Neural cell (in vitro differentiated cells): ENCODE results near the gene ITM2C. TPM values are rescaled to one million over a fixed set of nuclear protein-coding genes. Genes with fewer than 3 reads are reported as not detected.

Experiments
- H2AFZ ChIP-seq: fragments of 200-600, 300-800 bp; sonication (generic), shearing (Covaris generic); 2 replicates; pipeline ENCODE4 v1.6.0; 2014; ENCODE audit warnings: low read depth, mild to moderate bottlenecking, antibody characterized with exemption, low read length, moderate library complexity
- H3F3A ChIP-seq: fragments of 200-600 bp; shearing (Covaris generic); 2 replicates; pipeline ENCODE4 v1.6.1; 2016; ENCODE audit warnings: mild to moderate bottlenecking, moderate library complexity, mixed read lengths, antibody characterized with exemption, low read length; ENCODE audit not compliant: insufficient read depth, poor library complexity, severe bottlenecking
- H3K27ac ChIP-seq: fragments of 200-600, 300-800 bp; sonication (generic), shearing (Covaris generic); 2 replicates; pipeline ENCODE4 v1.5.1; 2014; ENCODE audit warnings: mild to moderate bottlenecking, low read length, moderate library complexity
- H3K27me3 ChIP-seq: fragments of 300-800, 200-600 bp; sonication (generic), shearing (Covaris generic); 2 replicates; pipeline ENCODE4 v1.6.0; 2014; ENCODE audit warnings: mild to moderate bottlenecking, low read depth, low read length, moderate library complexity; ENCODE audit not compliant: insufficient read depth
- H3K36me3 ChIP-seq: fragments of 300-800, 200-600 bp; sonication (generic), shearing (Covaris generic); 2 replicates; pipeline ENCODE4 v1.5.1; 2014; ENCODE audit warnings: mild to moderate bottlenecking, antibody characterized with exemption, low read length, moderate library complexity; ENCODE audit not compliant: insufficient read depth
- H3K4me2 ChIP-seq: fragments of 300-800, 200-600 bp; sonication (generic), shearing (Covaris generic); 2 replicates; pipeline ENCODE4 v1.6.0; 2014; ENCODE audit warnings: mild to moderate bottlenecking, low read length
- H3K4me3 ChIP-seq: fragments of 300-800, 200-600 bp; sonication (generic), shearing (Covaris generic); 2 replicates; pipeline ENCODE4 v1.5.1; 2014; ENCODE audit warnings: mild to moderate bottlenecking, low read length, moderate library complexity
- H3K79me2 ChIP-seq: fragments of 200-600 bp; shearing (Covaris generic); replicated peaks from 2 replicates; pipeline ENCODE4 v1.6.0; 2014; ENCODE audit warnings: mild to moderate bottlenecking, low read length, moderate library complexity; ENCODE audit not compliant: insufficient read depth
- H3K9ac ChIP-seq: fragments of 300-800, 200-600 bp; sonication (generic), shearing (Covaris generic); 2 replicates; pipeline ENCODE4 v1.6.1; 2016; ENCODE audit warnings: mild to moderate bottlenecking, low read length, mixed read lengths
- H3K9me2 ChIP-seq: fragments of 200-600 bp; shearing (Covaris generic); 2 replicates; pipeline ENCODE4 v1.6.1; 2016; ENCODE audit warnings: mild to moderate bottlenecking, low read length, mixed read lengths; ENCODE audit not compliant: insufficient read depth
- H3K9me3 ChIP-seq: fragments of 200-600, 300-800 bp; sonication (generic), shearing (Covaris generic); 2 replicates; pipeline ENCODE4 v1.6.1; 2016; ENCODE audit warnings: mild to moderate bottlenecking, mixed run types, low read length, moderate library complexity, mixed read lengths
- H4K20me1 ChIP-seq: fragments of 200-600 bp; shearing (Covaris generic); 2 replicates; pipeline ENCODE4 v1.6.1; 2016; ENCODE audit warnings: mild to moderate bottlenecking, mixed run types; ENCODE audit not compliant: insufficient read depth
- CTCF ChIP-seq: fragments of 450-650 bp; IDR thresholded peaks from 2 replicates; pipeline ENCODE4 v1.5.1; 2014; ENCODE audit warnings: antibody characterized with exemption, mild to moderate bottlenecking, moderate library complexity; ENCODE audit not compliant: poor library complexity, severe bottlenecking
- EP300 ChIP-seq: fragments of 450-650 bp; conservative IDR thresholded peaks from 2 replicates; pipeline ENCODE4 v1.6.1; 2014; ENCODE audit warnings: antibody characterized with exemption, mild to moderate bottlenecking, moderate library complexity; ENCODE audit not compliant: poor library complexity, severe bottlenecking
- EZH2 ChIP-seq: fragments of 200-600, 300-800 bp; shearing (Covaris generic), sonication (generic); IDR thresholded peaks from 2 replicates; pipeline ENCODE4 v1.6.1; 2014; ENCODE audit warnings: antibody characterized with exemption, low read length, borderline replicate concordance, mild to moderate bottlenecking; ENCODE audit not compliant: insufficient read depth, poor library complexity, severe bottlenecking
- MXI1 ChIP-seq: fragments of 450-650 bp; conservative IDR thresholded peaks from 2 replicates; pipeline ENCODE4 v1.6.1; 2014; ENCODE audit warnings: antibody characterized with exemption, mild to moderate bottlenecking; ENCODE audit not compliant: poor library complexity, severe bottlenecking
- POLR2AphosphoS5 ChIP-seq: IDR thresholded peaks from 2 replicates; pipeline ENCODE4 v1.6.1; 2012
- RAD21 ChIP-seq: fragments of 450-650 bp; conservative IDR thresholded peaks from 2 replicates; pipeline ENCODE4 v1.6.1; 2014; ENCODE audit warnings: antibody characterized with exemption, mild to moderate bottlenecking, moderate library complexity
- REST ChIP-seq: IDR thresholded peaks from 2 replicates; pipeline ENCODE4 v1.6.1; 2012; ENCODE audit warnings: borderline replicate concordance
- SMC3 ChIP-seq: fragments of 450-650 bp; conservative IDR thresholded peaks from 2 replicates; pipeline ENCODE4 v1.6.1; 2014; ENCODE audit warnings: antibody characterized with exemption, mild to moderate bottlenecking, moderate library complexity; ENCODE audit not compliant: poor library complexity
- TAF1 ChIP-seq: IDR thresholded peaks from 2 replicates; pipeline ENCODE4 v1.6.1; 2012; ENCODE audit warnings: low read depth
- polyA plus RNA-seq: library from polyadenylated mRNA; depleted of rRNA; stranded (reverse); fragments of >200 nt; gene quantifications from 2 replicates; pipeline ENCODE4 v1.2.3, GENCODE V29; 2014

The ITM2C gene
- polyA plus RNA-seq, 1 donor from 2014 or later: 186 TPM

GRCh38 chr2:230910546-230911177 is 45.9 kb downstream of the ITM2C start:
- Histone ChIP-seq H3F3A (no peaks in the 10 kb centered on the region), H3K36me3 (no peaks in the 10 kb centered on the region), H4K20me1 (no peaks in the 10 kb centered on the region), H2AFZ (no peak overlapping the region), H3K79me2 (no peaks in the 10 kb centered on the region), H3K9me2 (no peaks in the 10 kb centered on the region), H3K27me3 (no peaks in the 10 kb centered on the region), H3K9me3 (no peaks in the 10 kb centered on the region), H3K4me3 (no peak overlapping the region), H3K9ac (no peak overlapping the region), H3K27ac (no peak overlapping the region), H3K4me2 (no peak overlapping the region)
- no peak for TF ChIP-seq EP300
- TF ChIP-seq RAD21: no peak
- no peak for TF ChIP-seq REST
- no peak for TF ChIP-seq POLR2AphosphoS5
- no peak for TF ChIP-seq CTCF
- no peak for TF ChIP-seq SMC3

- Histone ChIP-seq H3K4me2 (no peak overlapping the region), H3K4me3 (no peak overlapping the region), H3K79me2 (no peaks in the 10 kb centered on the region), H3F3A (no peaks in the 10 kb centered on the region), H3K9ac (no peak overlapping the region), H3K9me3 (no peaks in the 10 kb centered on the region), H3K27me3 (no peaks in the 10 kb centered on the region), H3K36me3 (no peaks in the 10 kb centered on the region), H4K20me1 (no peaks in the 10 kb centered on the region), H3K27ac (no peak overlapping the region), H3K9me2 (no peaks in the 10 kb centered on the region), H2AFZ (no peak overlapping the region)
- TF ChIP-seq CTCF (no peak), POLR2AphosphoS5 (no peak), RAD21 (no peak), EP300 (no peak), REST (no peak), TAF1 (no peak), SMC3 (no peak), MXI1 (no peak), EZH2 (no peak)
Measured at GRCh38 chr2:230912046-230912445, 47.3 kb downstream of the ITM2C start.
